HL-60/S4 treated with retinoic acid at 250 ng/mL for 4 days and 3 days (cell line): ENCODE measurements around the gene CP.
"Not testable (repeated sequence)": the region's sequence is repeated elsewhere in the genome, so short reads cannot be mapped to it uniquely, and the experiment has no call there.

Source experiments
- in situ Hi-C: fragments of 300-500 bp; cut with MboI; formaldehyde crosslinking; loops from 2 replicates; pipeline ENCODE4 v1.7.0; 2022; ENCODE audit warnings: low sequenced_read_pairs

CP gene

DNA sequence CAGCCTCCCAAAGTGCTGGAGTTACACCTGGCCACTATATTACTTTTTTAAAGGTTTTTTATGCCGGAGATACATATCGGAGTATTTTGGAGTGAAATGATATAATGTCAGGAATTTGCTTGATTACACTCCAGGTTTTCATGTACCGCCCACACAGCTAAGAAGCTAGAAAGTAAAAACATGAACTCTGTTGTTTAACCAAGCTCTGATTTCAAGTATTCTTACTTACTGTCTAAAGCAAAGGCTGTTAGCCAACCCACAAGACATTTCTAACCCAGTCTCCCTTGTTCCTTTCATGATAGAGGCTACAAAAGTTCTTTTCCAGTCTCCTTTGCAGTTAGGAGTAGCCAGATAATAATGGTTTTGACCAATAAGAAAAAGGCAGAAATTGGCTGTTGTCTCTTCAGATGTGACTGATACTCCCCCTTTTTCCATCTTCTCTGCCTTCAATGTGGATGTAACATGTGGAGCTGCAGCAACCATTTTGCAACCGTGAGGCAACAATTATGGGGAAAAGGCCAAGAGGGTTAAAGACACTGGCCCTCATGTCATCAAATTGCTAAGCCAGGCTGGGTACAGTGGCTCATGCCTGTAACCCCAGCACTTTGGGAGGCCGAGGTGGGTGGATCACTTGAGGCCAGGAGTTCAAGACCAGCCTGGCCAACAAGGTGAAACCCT lies 6.1 kb upstream of the CP start:
- in situ Hi-C loops: no loop called here

DNA sequence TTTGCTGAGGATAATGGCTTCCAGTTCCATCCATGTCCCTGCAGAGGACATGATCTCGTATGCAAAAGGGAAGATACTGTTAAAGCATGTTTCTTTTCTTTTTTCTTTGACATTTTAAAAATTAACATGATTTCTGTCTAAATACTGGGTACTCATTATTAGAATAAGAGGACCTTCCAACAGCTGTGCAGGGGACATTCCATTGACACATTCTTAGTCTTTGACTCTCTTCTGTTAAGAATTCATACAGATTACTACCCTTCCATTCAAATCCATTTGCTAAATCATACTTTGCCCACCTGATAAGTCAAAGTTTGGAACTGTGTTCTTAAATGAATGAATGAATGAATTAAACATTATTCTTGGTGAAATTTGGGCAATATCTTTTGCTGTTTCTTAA lies 5.1 kb upstream of the CP start:
- in situ Hi-C loops: no loop called here

DNA sequence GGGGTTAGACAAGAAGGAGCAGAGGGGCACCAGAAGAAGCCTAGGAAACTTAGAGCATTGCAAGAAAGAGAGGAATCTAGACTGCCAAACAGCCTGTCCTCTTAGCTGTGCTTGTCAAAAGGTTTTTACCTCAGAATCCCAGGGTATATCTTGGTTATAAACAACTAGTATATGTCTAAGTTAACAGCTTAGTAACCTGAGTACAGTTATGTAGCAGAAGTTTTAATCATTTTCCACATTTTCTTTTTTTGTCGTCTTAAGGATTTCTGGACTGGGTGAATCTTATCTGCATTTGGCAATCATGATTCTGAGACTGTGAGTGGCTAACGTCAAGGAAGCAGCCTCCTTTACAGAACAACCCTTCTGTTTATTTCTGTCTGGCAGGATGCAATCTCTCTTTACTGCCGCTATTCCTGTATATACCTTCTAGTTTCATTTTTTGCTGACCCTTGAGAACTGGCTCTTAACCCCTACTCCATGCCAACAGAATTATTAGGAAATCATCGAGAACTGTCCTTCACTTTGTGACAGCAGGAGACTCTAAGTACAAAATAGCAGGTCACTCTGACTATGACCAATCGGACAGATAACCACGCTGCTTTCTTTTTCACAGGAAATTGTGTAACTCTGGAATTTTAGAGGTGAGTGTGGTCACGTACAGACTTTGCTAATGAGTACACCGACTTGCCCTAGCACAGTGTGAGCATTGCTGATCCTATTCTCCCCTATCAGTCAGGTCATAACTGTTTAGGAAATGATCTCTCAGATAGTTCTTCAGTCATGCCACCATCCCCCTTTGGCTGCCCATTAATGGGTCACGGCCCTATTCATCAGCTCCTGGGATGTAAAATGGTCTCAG lies 3.3 kb upstream of the CP start:
- in situ Hi-C loops: no loop called here

DNA sequence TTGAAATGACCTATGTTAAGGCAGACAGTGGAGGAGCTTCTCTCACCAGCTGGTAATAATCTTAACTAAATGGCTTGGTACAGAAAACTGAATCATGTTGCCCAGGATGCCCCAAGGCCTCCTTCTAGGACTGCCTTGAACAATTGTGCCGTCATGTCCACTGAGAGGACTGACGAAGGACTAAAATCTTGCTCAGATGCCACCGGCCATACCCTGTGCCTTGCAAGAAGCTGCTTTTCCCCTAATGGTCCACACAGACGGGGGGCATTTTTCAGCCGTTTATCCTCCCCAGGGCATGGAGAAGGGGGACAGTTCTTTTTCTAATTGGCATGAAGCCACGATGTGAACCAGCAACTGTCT lies 1.8 kb upstream of the CP start:
- in situ Hi-C loops: no loop called here

DNA sequence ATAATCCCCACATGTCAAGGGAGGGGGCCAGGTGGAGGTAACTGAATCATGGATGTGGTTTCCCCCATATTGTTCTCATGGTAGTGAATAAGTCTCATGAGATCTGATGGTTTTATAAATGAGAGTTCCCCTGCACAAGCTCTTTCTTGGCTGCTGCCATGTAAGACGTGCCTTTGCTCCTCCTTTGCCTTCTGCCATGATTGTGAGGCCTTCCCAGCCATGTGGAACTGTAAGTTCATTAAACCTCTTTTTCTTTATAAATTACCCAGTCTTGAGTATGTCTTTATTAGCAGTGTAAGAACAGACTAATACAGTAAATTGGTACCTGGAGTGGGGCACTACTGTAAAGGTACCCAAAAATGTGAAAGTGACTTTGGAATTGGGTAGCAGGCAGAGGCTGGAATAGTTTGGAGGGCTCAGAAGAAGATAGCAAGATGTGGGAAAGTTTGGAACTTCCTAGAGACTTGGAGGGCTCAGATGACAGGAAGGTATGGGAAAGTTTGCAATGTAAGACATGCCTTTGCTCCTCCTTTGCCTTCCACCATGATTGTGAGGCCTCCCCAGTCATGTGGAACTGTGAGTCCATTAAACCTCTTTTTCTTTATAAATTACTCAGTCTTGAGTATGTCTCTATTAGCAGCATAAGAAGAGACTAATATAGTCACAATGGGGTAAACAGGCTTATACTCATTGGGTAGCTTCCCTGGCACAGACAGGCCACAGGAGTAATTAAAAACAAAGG lies 2.1 kb downstream of the CP start:
- in situ Hi-C loops: not testable (repeated sequence)

DNA sequence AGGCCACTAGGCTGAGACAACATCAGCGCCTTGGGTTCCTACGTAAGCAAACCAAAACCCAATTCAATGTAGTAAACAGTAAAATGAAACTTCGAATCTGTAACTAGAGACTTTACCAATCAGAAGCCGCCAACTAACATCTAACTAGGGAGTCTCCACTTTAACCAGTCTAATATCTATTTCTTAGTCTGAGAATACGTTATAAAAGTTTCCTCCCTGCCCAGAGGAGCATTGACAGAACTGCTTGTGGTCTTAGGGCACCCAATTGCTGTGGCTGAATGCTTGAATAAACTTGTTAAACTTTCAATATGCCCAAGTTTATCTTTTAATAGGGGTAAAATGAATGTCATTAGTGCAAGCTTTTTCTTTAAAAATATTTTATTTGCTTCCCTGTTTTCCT lies 4.3 kb downstream of the CP start:
- in situ Hi-C loops: no loop called here

DNA sequence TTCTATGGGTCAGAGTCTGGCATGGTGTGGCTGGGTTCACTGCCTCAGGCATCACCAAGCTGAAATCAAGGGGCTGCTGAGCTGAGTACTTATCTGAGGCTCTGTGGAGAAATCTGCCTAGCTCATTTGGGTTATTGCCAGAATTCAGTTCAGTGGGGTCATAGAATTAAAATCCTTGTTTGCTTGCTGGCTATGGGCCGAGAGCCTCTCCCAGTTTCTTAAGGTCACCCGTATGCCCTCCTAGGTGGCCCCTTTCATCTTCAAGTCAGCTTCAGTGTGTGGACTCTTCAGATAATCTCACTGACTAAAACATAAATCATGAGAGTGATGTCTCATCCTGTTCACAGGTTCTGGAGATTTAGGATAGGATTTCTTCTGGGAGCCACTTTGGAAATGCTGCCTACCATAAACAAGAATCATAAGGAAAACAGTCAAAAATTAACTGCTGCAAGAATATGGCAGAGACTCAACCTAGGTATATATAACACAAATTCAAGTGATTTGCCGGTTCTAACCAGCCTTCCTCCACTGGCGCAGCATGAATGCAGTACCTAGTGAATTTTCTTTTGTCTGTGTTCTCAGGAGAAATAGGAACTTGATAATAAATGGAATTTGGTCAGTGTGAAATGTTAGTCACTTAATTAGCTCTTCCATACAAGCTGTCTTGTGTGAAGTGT lies 5.3 kb downstream of the CP start:
- in situ Hi-C loops: no loop called here

DNA sequence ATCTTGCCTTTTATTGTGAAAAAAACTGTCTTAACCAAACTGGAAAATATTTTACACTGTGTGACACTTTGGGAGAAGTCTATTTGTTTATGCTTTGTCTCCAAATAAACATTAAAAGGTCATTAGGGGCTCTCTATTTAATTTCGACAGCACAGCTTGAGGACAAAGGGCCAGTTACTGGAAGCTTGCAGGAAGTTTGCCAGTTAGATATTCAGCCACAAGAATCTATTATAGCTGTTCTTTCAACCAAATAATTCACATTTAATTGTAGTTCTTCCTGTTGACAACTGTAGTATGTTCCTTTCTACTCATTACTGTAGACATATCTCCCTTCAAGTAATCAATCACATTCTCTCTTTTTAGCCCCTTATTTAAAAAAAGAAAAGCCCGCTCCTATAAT lies 6.1 kb downstream of the CP start:
- in situ Hi-C loops: no loop called here

DNA sequence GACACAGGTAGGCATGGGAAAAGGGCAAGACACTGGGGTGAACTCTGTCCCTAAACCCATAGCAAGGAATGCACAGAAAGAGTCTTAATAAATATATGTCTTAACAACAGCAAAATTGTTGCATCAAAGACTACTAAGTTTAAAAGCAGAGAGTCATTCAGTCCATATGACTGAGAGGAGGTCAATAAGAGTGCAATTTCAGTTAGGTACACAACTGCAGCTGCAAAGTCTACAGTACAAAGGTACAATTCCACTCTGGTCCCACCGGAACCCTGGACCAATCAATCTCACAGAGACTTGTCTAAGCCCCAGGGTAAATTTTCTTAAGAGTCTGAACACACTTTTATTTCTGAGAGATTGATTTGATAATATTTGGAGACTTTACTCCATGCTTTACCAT lies 6.9 kb downstream of the CP start:
- in situ Hi-C loops: no loop called here

DNA sequence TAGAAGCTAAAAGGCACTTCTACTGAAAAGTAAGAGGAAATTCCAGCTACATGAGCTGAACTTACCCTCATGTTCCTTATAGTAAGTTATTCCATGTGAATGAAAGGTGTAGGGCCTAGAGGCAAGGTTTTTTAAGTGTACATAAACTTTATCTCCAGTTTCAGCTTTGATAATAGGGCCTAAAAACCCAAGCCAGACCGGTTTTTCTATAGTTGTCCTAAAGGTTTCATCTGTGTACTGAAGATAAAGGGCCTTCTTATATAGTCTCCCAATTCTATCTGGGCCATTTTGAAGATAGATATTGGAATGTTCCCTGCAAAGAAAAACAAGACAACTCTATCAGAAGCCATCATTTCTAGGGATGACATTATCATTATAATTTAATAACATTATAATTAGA lies 9.2 kb downstream of the CP start:
- in situ Hi-C loops: no loop called here

DNA sequence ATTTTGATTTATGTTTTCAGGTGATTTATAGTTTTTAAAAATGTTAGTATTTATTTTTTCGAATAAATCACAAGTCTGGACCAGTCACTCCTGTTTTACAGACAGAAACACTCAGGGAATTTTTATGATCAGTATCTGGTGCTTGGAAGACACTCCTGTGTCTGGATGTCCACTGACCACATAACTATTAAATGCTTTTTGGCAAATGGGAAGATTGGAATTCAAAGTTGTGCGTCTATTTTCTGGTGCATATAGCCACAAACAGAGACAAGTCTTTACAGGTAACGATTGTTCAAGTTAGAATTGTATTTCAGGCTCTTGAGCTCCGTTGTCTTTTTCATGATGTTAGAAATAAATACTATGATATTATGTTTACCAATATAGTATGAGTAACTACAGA lies 12.2 kb downstream of the CP start:
- in situ Hi-C loops: no loop called here

DNA sequence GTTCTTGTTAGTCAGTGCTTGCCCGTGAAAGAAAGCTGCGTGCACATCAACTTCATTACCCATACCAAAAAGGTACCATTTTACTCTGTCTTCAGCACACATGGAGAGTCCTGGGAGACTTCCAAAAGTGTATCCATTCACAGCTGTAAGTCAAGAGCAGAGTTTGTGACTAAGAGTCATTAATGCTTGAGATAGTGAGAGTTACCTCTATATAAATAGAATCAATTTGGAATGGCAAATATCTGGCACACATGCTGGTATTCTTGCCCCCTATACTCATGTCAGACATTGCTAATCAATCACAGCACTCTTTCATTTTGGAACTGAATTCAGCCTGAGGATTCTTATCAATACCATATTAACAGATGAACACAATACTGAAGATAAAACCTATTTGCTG lies 14.2 kb downstream of the CP start:
- in situ Hi-C loops: no loop called here

DNA sequence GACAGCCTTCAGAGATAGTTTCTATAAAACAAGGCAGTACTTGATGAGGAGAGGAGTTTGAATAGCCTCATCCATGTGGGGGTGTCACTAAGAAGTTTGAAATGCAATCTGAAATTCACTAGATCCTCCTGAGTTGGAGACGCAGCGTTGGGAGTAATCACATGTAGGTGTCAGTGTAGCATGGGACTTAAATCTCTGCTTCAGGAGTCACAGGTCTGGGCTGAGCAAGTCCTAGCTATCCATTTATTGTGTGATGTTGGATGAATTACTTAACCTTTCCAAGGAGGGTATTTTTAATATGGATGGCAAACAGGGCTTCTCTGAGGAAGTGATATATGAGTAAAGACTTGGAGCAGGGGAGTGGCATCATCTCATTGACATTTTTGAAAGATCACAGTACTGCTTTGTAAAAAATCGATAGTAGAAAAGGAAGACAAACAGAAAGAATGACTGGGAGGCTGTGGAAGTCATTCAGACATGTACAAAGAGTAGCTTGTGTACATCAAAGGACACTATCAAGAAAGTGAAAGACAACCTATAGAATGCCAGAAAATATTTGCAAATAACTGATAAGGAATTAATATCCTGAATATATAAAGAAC lies 17.1 kb downstream of the CP start:
- in situ Hi-C loops: no loop called here

DNA sequence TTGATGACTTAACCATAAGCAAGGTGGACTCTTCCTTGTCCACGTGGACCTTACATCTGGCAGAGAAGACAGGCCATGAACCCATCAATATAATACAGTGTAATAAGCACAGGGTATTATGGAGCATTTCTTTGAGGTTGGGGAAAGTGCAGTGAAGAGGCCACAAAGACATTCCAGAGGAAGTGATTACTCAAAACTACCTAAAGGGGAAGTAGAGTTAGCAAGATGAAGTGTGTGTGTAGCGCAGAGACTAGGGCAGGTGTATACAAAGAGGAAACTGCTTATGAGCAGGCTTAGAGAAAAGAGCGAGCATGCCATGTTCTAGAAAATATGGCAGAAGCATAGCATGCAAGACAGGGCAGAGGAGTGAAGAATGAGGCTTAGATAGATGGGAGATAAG lies 17.9 kb downstream of the CP start:
- in situ Hi-C loops: no loop called here

DNA sequence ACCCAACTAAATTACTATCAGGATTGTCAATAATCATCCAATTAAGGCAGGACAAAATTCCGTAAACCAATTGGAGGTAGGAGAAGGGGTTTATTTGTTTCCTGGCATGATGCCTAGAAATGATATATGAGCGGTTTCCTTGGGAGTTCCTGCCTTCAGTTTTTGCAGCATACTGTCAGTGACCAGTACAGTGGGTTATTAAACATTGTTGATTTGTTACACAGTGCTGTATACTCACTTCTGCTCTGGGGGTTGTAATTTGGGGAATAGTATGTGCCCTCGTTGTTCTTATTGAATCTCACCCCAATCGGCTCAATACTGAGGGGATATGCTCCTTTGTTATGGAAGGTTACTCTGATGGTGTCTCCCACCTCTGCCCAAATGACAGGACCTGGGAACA lies 22.2 kb downstream of the CP start:
- in situ Hi-C loops: no loop called here

DNA sequence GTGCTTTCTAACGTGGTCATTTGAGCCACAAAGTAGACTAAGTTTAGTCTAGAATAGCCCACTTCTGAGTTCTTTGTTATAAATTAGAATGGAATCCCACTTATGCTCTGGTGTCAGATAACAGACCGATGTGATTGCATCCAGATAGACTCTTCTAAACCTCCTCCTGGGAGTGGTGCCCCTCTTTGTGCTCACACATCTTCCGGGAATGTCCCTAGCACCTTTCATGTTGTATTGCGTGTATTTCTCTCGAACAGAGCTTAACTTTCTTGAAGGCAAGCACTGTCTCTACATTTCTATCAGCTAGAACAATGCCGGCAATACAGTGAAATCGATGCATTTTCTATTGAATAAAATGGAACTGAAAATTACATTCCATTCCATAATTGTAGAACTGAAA lies 23.0 kb downstream of the CP start:
- in situ Hi-C loops: no loop called here

DNA sequence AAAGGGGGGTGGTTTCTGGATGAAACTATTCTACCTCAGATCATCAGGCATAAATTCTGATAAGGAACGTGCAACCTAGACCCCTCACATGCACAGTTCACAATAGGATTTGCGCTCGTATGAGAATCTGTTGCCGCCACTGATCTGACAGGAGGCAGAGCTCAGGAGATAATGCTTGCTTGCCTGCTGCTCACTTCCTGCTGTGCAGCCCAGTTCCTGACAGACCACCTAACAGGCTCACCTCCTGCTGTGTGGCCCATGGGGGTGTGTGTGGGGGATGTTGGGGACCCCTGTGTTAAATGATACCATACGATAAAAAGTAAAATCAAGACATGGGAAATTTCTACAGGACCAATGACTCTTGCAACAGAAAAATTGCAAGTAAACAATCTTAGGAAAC lies 24.0 kb downstream of the CP start:
- in situ Hi-C loops: no loop called here

DNA sequence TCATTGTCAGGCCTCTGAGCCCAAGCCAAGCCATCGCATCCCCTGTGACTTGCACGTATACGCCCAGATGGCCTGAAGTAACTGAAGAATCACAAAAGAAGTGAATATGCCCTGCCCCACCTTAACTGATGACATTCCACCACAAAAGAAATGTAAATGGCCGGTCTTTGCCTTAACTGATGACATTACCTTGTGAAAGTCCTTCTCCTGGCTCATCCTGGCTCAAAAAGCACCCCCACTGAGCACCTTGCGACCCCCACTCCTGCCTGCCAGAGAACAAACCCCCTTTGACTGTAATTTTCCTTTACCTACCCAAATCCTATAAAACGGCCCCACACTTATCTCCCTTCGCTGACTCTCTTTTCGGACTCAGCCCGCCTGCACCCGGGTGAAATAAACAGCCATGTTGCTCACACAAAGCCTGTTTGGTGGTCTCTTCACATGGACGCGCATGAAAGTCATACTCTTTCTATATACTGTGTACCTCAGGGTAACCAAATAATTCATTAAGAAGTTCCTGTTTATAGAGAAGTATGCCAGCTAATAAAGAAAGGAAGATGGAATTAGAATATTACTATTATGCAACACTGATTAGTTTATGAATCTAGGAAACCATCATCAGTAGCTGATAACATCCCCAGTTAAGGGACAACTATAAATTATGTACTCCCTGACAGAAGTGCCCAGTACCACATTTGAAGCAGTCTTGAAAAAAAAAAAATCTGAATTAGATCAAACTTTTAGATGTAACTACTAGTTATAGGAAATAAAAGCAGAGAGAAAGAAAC lies 24.6 kb downstream of the CP start:
- in situ Hi-C loops: not testable (repeated sequence)

DNA sequence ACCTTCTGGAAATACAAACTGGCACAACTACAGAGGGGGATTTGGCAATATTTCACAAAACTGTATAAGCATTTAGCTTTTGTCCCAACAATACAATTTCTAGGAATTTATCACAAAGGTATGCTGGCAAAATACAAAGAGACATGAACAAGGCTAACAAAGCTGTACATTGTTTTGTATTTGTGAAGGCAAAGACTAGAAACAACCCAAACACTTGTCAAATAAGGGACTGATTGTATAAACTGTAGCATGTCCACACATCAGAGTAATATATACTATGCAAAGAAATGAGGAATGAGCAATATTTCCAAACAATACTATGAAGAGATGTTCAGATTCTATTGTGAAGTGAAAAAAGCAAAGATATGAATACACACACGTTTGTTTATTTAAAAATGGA lies 26.4 kb downstream of the CP start:
- in situ Hi-C loops: no loop called here

DNA sequence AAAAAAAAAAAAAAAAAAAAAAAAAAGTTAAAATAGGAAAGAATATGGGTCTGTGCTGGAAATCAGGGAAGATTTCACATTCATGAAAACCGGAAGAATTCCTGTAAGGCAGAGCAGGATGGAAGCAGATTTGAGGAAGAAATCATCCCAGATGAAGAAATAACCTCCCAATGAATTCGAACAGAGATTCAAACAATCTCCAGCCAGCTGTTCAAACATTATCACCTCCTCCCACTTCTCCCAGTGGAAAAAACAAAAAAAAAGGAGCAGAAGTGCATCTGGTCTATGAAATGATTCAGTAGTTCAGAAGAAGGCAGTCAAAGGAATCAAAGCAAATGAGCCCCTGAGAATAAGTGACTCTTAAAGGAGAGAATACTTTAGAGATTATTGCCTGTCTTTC lies 33.1 kb downstream of the CP start:
- in situ Hi-C loops: no loop called here
